ENCODE results near the gene PRICKLE4.
"Not testable (repeated sequence)": the region's sequence is repeated elsewhere in the genome, so short reads cannot be mapped to it uniquely, and the experiment has no call there.

GRCh38 chr6:41811946-41812345 lies 31.4 kb downstream of the PRICKLE4 start:
- TF ChIP-seq POLR2A, POLR2AphosphoS5 (IDR thresholded peaks at IDR 0.05): not testable (repeated sequence)
- TF ChIP-seq, protein P1, sequence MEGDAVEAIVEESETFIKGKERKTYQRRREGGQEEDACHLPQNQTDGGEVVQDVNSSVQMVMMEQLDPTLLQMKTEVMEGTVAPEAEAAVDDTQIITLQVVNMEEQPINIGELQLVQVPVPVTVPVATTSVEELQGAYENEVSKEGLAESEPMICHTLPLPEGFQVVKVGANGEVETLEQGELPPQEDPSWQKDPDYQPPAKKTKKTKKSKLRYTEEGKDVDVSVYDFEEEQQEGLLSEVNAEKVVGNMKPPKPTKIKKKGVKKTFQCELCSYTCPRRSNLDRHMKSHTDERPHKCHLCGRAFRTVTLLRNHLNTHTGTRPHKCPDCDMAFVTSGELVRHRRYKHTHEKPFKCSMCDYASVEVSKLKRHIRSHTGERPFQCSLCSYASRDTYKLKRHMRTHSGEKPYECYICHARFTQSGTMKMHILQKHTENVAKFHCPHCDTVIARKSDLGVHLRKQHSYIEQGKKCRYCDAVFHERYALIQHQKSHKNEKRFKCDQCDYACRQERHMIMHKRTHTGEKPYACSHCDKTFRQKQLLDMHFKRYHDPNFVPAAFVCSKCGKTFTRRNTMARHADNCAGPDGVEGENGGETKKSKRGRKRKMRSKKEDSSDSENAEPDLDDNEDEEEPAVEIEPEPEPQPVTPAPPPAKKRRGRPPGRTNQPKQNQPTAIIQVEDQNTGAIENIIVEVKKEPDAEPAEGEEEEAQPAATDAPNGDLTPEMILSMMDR (IDR thresholded peaks at IDR 0.05) = not testable (repeated sequence)

Data from prostate gland (tissue), 2 donors.